Measurements from ENCODE around the gene KCNA10. TPM values are rescaled to one million over a fixed set of nuclear protein-coding genes. Genes with fewer than 3 reads are reported as not detected.

Gene KCNA10
- total RNA-seq, 2 experiments from 2014 or later: not detected

Other genes starting within 250 kb of the KCNA10 start
- gene RBM15, start 179.8 kb downstream of the KCNA10 start, total RNA-seq: 10 to 100 TPM; 53.6 to 56.6 TPM
- gene SLC16A4, start 128.1 kb downstream of the KCNA10 start, total RNA-seq: under 1 TPM; 0.10 to 0.21 TPM
- gene LAMTOR5, start 111.5 kb downstream of the KCNA10 start, total RNA-seq: 100 to 1,000 TPM; 165 to 173 TPM
- not detected for gene PROK1, start 68.0 kb downstream of the KCNA10 start, total RNA-seq
- under 1 TPM; 0.13 to 0.15 TPM for gene KCNA2, start 87.2 kb upstream of the KCNA10 start, total RNA-seq
- 10 to 100 TPM; 23.9 to 24.3 TPM for gene KCNA3, start 155.8 kb upstream of the KCNA10 start, total RNA-seq